NCI-H510A treated with DMSO at 0.1 percent for 48 hours (cell line): ENCODE data around the gene OR7D4.
"Not testable (repeated sequence)": the region's sequence is repeated elsewhere in the genome, so short reads cannot be mapped to it uniquely, and the experiment has no call there.

Source experiments
- DNase-seq: peaks from one replicate; lab custom pipeline; 2025; lab: John Stamatoyannopoulos, UW

Gene OR7D4

DNA sequence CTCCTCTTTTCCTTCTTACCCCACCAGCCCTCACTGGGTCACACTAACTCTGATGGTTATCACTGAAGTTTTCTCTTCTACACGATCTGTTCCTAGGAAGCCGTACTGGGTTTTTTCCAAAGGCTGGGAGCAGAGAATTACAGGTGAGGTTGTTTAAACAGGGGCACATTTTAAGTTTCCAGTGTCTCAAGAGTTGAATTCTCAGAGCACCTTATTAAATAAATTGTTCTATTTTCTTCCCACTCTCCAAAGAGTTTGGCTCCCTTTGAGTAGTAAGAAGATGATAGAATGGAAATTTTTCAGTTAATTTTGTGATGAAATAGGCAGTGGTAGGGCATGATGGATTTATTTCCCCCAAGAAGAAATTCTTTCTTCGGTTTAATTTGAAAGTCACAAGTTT, at the start of gene OR7D4:
OR7D4 (minus strand) TSS at position 101 of the 400 bp plus-strand sequence. CDS start 4,752 bp downstream, outside the sequence.
- DNase-seq: no peak

DNA sequence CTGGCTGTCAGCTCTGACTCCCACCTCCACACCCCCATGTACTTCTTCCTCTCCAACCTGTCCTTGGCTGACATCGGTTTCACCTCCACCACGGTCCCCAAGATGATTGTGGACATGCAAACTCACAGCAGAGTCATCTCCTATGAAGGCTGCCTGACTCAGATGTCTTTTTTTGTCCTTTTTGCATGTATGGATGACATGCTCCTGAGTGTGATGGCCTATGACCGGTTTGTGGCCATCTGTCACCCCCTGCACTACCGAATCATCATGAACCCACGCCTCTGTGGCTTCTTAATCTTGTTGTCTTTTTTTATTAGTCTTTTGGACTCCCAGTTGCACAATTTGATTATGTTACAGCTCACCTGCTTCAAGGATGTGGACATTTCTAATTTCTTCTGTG, 31.8 kb upstream of the OR7D4 start:
- no peak for DNase-seq

DNA sequence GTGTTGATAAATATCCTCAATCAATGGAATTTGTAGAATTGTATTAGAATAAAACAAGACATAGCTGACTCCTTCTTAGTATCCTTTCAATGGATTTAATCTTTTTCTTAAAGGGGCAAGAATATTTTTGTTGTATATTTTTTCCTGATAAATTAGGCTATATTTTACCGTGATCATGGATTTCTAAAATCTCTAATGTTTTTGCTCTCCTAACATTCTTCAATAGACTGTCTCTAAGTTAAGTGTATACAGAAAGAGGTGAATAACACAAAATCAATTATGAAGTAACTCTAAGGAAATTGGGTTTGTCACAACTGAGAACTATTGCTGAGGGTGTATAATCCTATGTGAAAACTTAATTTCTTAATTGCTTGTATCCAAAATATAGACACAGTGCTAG, 31.2 kb upstream of the OR7D4 start, which contains the start of gene OR7E24:
OR7E24 (plus strand) TSS at position 301 of the 400 bp plus-strand sequence. CDS start 114 bp downstream, outside the sequence.
- no peak for DNase-seq

DNA sequence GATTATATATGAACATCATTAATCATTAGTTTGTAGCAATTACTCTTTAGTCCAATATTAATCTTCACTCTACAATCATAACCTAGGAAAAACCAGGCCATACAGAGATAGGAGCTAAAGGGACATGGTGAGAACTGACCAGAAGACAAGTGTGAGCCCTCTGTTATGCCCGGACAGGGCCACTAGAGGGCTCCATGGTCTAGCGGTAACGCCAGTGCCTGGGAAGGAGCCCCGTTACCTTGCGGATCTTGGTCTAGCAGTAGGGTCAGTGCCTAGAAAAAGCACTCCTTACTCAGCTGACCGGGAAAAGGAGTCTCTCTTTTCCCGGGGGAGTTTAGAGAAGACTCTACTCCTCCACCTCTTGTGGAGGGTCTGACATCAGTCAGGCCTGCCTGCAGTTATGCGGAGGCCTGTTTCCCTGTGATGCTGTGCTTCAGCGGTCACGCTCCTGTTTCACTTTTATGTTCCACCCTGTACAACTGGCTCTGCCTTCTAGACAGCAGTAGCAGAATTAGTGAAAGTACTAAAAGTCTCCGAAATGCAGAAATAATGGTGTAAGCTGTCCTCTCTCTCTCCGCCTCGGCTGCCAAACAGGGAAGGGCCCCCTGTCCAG, 13.8 kb downstream of the OR7D4 start:
- DNase-seq: peak; percentile 23

DNA sequence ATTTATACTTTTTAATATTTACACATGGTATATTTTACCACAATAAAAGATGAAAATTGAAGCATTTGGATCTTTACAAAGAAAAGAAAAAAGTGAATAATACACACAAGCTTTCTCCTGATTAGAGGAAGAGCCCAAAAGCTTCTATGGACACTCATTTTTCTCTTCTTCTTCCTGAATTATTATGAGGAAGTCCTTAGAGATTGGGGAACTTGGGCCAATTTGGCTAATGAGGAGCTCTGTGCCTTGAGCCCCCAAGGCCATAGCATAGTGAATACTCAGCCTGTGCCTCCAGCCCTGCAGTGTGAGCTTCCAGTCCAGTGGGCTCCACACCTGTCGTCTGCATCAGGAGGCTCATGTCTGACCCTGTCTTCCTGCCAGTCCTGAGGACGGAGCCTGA, 21.3 kb downstream of the OR7D4 start:
- not testable (repeated sequence) for DNase-seq

DNA sequence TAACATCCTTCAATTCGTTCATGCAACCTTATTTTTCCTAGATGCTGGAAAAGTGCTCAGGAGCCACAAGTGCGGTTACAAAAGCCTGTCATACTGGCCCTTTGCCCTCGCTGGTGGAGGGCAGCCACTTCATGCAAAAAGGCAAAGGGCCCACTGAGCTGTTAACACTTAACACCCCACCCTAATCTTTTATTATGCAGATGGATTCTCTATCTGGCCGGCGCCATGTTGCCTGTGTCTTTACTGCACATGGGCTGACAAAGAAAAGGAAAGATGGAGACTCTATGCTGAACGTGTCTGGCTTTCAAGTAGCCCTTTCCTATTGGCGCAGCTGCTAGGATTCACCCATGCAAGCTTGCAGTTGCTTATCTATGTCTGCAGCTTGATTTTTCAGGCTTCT, 29.9 kb downstream of the OR7D4 start:
- no peak for DNase-seq

DNA sequence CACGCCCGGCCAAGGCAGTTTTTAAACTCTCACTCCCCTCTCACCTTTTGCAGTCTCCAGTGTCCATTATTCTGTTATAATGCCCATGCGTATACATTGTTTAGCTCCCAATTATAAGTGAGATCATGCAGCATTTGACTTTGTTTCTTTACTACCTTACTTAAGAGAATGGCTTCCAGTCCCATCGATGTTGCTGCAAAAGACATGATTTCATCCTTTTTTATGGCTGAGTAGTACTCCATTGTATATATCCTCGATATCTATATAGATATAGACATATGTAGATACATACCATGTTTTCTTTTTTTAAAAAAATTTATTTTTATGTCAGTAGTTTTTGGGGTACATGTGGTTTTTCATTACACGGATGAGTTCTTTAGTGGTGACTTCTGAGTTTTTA, 32.2 kb downstream of the OR7D4 start:
- DNase-seq: no peak

DNA sequence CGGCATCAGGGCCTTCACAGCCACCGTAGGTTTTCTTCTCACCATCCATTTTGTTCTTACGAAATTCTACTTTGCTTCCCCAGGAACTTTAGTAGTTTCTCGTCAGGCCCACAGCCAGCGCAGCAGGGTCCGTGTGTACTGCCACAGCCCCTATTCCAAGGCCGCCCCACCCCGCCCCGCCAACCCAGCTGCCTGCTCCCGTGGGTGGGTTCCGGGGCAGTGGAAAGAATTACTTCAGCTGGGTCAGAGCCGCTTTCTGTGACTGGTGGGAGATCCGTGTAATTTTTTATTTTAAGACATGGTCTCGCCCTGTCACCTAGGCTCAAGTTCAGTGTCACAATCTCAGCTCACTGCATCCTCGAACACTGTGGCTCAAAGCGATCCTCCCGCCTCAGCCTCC, 36.4 kb downstream of the OR7D4 start:
- no peak for DNase-seq

DNA sequence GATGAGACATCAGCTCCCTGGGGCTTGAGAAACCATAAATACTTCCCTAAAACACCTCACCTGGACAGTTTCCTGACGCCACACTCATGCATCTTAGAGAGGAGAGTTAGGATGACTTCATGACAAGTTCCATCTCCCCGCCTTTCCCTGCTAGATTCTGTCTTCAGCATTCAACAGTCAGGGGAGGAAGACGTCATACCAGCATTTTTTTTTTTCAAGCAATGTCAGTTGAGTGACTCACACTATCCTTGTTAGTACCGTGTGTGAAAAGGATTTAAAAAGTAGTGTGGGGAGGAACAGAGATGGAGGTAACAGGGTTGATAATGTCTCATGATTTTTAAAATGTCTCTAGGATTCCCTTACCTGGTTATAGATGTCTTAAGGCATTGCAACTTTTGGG, 40.5 kb downstream of the OR7D4 start, which contains the start of gene OR7D2:
OR7D2 (plus strand) TSS at position 79 of the 400 bp plus-strand sequence. CDS start 6,803 bp downstream, outside the sequence.
- DNase-seq: no peak

DNA sequence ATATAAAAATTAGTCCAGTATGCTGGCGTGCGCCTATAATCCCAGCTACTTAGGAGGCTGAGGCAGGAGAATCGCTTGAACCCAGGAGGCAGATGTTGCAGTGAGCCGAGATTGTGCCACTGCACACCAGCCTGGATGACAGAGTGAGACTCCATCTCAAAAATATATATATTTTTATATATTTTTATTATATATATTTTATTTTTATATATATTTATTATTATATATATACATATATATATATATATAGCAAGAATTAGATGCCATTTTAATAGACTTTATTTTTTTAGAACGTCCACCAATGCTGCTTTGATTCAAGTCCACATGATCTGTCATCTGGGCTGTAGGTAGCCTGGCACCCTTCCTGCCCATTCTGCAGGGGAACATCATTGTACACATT, 44.1 kb downstream of the OR7D4 start:
- no peak for DNase-seq

DNA sequence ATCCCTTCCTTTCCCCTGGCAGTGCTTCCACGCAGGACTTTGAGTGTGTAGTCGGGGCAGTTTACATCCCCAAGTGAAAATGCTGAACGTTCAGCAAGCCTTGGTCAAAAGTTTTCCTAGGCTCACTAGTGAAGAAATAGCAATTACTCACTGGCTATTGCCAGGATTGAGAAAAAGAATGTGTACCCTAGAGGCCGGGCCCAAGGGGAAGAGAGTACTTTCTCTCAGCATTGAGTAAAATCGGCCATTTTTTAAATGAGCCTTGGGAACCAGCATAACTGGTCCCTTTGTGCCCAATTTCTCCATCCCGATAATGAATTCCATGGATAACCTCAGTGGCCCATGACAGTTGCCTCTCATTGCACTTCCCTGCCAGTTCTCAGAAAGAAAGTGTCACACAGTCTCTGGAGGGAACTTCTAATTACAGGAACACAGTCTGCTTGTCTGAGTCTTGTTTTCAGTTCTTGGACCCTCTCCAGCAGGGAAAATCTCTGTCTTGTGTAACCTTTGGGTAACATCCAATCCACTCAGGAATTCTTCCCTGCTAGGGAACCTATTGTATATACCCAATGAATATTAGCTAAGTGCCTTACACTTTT, 47.9 kb downstream of the OR7D4 start:
- DNase-seq: no peak

DNA sequence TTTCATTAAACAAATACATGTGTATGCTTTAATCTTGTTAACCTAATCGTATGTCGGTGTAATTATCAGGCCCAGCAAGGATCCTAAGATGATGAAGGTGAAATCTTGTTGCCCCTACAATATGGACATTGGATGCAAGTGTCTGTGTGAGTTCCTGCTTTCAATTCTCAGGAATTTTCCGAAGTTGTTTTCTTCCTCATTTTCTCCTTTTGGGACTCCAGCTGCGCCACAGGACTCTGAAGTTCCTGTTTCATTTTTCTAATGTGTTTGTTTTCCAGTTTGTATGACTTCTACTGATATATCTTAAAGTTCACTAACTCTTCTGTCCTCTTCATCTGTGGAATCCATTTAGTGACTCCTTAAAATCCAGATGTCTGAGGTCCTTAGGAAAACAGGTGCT, 52.5 kb downstream of the OR7D4 start:
- DNase-seq: no peak

DNA sequence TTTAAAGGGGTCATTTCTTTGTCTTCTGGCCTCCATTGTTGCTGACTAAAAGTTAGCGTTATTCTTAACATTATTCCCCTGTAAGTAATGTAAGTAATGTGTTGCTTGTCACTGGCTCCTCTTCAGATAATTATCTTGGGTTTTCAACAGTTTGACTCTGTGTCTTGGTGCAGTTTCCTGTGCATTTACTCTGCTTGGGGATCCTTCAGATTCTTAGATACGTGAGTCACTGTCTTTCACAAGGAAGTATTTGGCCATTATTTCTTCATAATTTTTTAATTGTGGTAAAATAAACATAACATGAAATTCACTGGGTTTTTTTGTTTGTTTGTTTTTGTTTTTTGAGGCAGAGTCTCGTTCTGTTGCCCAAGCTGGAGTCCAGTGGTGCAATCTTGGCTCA, 54.1 kb downstream of the OR7D4 start:
- no peak for DNase-seq

DNA sequence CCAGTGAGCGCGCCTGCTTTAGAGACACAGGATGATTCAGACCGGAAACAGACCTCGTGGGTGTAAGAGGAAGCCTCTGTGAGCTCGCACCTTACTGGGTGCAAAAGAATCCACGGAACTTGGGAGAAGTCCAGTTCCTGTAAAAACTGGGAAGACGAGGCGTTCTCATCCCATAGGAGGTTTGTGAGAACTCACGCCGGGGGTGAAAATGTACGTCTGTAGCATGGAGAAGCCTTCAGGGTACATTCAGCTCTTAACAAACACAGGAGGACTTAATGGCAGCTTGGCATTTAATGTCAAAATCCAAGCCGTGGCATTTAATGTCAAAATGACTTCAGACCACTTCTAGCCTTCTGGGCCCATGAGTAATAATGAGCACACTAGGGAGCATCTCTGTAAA, 58.0 kb downstream of the OR7D4 start:
- DNase-seq: no peak
